ENCODE results near the gene CDS2. TPM values are rescaled to one million over a fixed set of nuclear protein-coding genes. Genes with fewer than 3 reads are reported as not detected.

The CDS2 gene
- total and polyA plus RNA-seq, 4 donors = 9.6 to 31.6 (median 14.4) TPM

DNA sequence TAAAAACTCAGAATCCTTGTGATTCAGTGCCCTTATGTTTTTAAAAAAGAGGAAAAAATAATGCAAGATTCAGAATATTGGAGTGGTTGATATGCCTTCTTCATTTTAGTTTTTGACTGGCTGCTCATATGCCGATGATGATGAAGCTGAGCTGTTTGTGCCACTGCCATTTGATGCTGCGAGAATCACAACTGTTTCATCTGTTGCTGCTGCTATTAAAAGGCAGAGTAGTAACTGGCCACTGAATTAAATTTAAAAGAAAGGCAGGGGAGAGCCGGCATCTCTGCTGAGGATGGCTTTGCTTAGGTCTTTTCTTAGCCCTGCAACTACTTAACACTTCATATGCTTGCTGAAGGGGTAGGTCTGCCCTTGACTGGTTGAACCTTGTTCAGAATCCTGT lies 33.1 kb downstream of the CDS2 start:
- no peaks in the 10 kb centered on the region for H3K9me3 ChIP-seq (ENCODE audit: control insufficient read depth in 4 of 4, low read length in 3 of 4)
- no peak overlapping the region for H3K9ac ChIP-seq (ENCODE audit: low read depth in 1 of 2, low read length in 2 of 2)
- H3K4me1 ChIP-seq (ENCODE audit: control insufficient read depth in 4 of 4, insufficient read depth in 4 of 4, low read length in 3 of 4) = peaks cover 3 to 16% (median 9%) of the 10 kb centered on the region in 4 donors
- H3K4me3 ChIP-seq (ENCODE audit: low read depth in 1 of 3, low read length in 3 of 3) = no peak overlapping the region
- H3K27ac ChIP-seq (ENCODE audit: low read depth in 1 of 2, low read length in 2 of 2) = no peak overlapping the region
- no peaks in the 10 kb centered on the region for H3K36me3 ChIP-seq (ENCODE audit: control insufficient read depth in 4 of 4, insufficient read depth in 3 of 4, low read depth in 1 of 4, low read length in 3 of 4)
- 87% methylated on average over 3 of the region's 3 CpGs for WGBS
- no peak for TF ChIP-seq YY1 (IDR thresholded peaks at IDR 0.05)
- TF ChIP-seq JUND (IDR thresholded peaks at IDR 0.05) = no peak
- TF ChIP-seq SP1 (IDR thresholded peaks at IDR 0.05) = no peak
- TF ChIP-seq, protein P1, sequence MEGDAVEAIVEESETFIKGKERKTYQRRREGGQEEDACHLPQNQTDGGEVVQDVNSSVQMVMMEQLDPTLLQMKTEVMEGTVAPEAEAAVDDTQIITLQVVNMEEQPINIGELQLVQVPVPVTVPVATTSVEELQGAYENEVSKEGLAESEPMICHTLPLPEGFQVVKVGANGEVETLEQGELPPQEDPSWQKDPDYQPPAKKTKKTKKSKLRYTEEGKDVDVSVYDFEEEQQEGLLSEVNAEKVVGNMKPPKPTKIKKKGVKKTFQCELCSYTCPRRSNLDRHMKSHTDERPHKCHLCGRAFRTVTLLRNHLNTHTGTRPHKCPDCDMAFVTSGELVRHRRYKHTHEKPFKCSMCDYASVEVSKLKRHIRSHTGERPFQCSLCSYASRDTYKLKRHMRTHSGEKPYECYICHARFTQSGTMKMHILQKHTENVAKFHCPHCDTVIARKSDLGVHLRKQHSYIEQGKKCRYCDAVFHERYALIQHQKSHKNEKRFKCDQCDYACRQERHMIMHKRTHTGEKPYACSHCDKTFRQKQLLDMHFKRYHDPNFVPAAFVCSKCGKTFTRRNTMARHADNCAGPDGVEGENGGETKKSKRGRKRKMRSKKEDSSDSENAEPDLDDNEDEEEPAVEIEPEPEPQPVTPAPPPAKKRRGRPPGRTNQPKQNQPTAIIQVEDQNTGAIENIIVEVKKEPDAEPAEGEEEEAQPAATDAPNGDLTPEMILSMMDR (IDR thresholded peaks at IDR 0.05; ENCODE audit: low read depth, low read length, missing input control) = no peak
- TF ChIP-seq HNF4G (IDR thresholded peaks at IDR 0.05) = no peak
- TF ChIP-seq, protein P2, sequence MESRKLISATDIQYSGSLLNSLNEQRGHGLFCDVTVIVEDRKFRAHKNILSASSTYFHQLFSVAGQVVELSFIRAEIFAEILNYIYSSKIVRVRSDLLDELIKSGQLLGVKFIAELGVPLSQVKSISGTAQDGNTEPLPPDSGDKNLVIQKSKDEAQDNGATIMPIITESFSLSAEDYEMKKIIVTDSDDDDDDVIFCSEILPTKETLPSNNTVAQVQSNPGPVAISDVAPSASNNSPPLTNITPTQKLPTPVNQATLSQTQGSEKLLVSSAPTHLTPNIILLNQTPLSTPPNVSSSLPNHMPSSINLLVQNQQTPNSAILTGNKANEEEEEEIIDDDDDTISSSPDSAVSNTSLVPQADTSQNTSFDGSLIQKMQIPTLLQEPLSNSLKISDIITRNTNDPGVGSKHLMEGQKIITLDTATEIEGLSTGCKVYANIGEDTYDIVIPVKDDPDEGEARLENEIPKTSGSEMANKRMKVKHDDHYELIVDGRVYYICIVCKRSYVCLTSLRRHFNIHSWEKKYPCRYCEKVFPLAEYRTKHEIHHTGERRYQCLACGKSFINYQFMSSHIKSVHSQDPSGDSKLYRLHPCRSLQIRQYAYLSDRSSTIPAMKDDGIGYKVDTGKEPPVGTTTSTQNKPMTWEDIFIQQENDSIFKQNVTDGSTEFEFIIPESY (IDR thresholded peaks at IDR 0.05) = no peak
- no peak for TF ChIP-seq GABPA (IDR thresholded peaks at IDR 0.05 in 1 of 2, conservative IDR thresholded peaks at IDR 0.05 in 1 of 2)
- TF ChIP-seq, protein P3, sequence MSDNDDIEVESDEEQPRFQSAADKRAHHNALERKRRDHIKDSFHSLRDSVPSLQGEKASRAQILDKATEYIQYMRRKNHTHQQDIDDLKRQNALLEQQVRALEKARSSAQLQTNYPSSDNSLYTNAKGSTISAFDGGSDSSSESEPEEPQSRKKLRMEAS (IDR thresholded peaks at IDR 0.05) = no peak
- TF ChIP-seq, protein P4, sequence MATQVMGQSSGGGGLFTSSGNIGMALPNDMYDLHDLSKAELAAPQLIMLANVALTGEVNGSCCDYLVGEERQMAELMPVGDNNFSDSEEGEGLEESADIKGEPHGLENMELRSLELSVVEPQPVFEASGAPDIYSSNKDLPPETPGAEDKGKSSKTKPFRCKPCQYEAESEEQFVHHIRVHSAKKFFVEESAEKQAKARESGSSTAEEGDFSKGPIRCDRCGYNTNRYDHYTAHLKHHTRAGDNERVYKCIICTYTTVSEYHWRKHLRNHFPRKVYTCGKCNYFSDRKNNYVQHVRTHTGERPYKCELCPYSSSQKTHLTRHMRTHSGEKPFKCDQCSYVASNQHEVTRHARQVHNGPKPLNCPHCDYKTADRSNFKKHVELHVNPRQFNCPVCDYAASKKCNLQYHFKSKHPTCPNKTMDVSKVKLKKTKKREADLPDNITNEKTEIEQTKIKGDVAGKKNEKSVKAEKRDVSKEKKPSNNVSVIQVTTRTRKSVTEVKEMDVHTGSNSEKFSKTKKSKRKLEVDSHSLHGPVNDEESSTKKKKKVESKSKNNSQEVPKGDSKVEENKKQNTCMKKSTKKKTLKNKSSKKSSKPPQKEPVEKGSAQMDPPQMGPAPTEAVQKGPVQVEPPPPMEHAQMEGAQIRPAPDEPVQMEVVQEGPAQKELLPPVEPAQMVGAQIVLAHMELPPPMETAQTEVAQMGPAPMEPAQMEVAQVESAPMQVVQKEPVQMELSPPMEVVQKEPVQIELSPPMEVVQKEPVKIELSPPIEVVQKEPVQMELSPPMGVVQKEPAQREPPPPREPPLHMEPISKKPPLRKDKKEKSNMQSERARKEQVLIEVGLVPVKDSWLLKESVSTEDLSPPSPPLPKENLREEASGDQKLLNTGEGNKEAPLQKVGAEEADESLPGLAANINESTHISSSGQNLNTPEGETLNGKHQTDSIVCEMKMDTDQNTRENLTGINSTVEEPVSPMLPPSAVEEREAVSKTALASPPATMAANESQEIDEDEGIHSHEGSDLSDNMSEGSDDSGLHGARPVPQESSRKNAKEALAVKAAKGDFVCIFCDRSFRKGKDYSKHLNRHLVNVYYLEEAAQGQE (IDR thresholded peaks at IDR 0.05) = no peak
- TF ChIP-seq RXRA (IDR thresholded peaks at IDR 0.05) = no peak
- TF ChIP-seq FOXA1 (IDR thresholded peaks at IDR 0.05) = no peak
- DNase-seq (ENCODE audit: low spot score) = no peak
- H3K27me3 ChIP-seq (ENCODE audit: control insufficient read depth in 4 of 4, insufficient read depth in 4 of 4, low read length in 3 of 4) = no peaks in the 10 kb centered on the region

DNA sequence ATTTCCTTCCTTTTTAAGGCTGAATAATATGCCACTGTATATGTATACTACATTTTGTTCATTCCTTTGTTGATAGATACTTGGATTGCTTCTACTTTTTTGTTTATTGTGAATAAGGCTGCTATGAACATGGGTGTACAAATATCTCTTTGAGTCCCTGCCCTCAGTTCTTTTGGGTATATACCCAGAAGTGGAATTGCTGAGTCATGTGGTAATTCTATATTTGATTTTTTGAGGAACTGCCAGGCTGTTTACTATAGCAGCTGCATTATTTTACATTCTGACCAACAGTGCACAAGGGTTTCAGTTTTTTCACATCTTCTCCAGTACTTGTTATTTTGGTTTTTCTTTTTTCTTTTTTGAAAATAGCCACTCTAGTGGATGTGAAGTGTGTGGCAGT lies 34.1 kb downstream of the CDS2 start:
- TF ChIP-seq, protein P3 (IDR thresholded peaks at IDR 0.05) = no peak
- TF ChIP-seq NR2F2 (IDR thresholded peaks at IDR 0.05) (no peak), YY1 (IDR thresholded peaks at IDR 0.05) (no peak), GABPA (IDR thresholded peaks at IDR 0.05 in 1 of 2, conservative IDR thresholded peaks at IDR 0.05 in 1 of 2) (no peak), TAF1 (conservative IDR thresholded peaks at IDR 0.05) (no peak), RAD21 (IDR thresholded peaks at IDR 0.05) (no peak), JUND (IDR thresholded peaks at IDR 0.05) (no peak)
- TF ChIP-seq, protein P2 (IDR thresholded peaks at IDR 0.05) = no peak
- H3K4me1 ChIP-seq (ENCODE audit: control insufficient read depth in 4 of 4, insufficient read depth in 4 of 4, low read length in 3 of 4) = peaks cover 3 to 14% (median 9%) of the 10 kb centered on the region in 4 donors
- no peak overlapping the region for H3K9ac ChIP-seq (ENCODE audit: low read depth in 1 of 2, low read length in 2 of 2)

More for the DNA sequence above, 34.1 kb downstream of the CDS2 start:
- Histone ChIP-seq H3K36me3 (ENCODE audit: control insufficient read depth in 4 of 4, insufficient read depth in 3 of 4, low read depth in 1 of 4, low read length in 3 of 4) (no peaks in the 10 kb centered on the region), H3K9me3 (ENCODE audit: control insufficient read depth in 4 of 4, low read length in 3 of 4) (no peaks in the 10 kb centered on the region), H3K4me3 (ENCODE audit: low read depth in 1 of 3, low read length in 3 of 3) (no peak overlapping the region), H3K27me3 (ENCODE audit: control insufficient read depth in 4 of 4, insufficient read depth in 4 of 4, low read length in 3 of 4) (no peaks in the 10 kb centered on the region), H3K27ac (ENCODE audit: low read depth in 1 of 2, low read length in 2 of 2) (no peak overlapping the region)
- DNase-seq (ENCODE audit: low spot score) = no peak
